ENCODE results near the gene ESRRA. TPM values are rescaled to one million over a fixed set of nuclear protein-coding genes. Genes with fewer than 3 reads are reported as not detected.
A peak's percentile ranks its signal among the peaks of the same experiment; 100 is the strongest.

The ESRRA gene
- total and polyA plus RNA-seq, 2 of the 13 experiments (the other 11 are each of a cell fraction or from before 2014, with no cell fraction given) = 18.1 to 36.3 TPM

- TF ChIP-seq HMGXB4 (CRISPR knock-in tag; IDR thresholded peaks at IDR 0.05; ENCODE audit: borderline replicate concordance in 1 of 2, low read depth in 1 of 2) (peak in 1 of 2 experiments; percentile 21; a peak in 2 of 4 replicates), ZIK1 (CRISPR knock-in tag; IDR thresholded peaks at IDR 0.05; ENCODE audit: borderline replicate concordance, low read depth) (no peak; the same call in 1 of the 2 replicates), SNAPC2 (CRISPR knock-in tag; IDR thresholded peaks at IDR 0.05) (peak; percentile 100), ZNF235 (CRISPR knock-in tag; IDR thresholded peaks at IDR 0.05; ENCODE audit: borderline replicate concordance) (peak; percentile 57; the same call in 1 of the 2 replicates), NCOA2 (CRISPR knock-in tag; IDR thresholded peaks at IDR 0.05) (no peak; the same call in 1 of the 2 replicates), BHLHE40 (IDR thresholded peaks at IDR 0.05; ENCODE audit: low read length) (peak; percentile 65), NKX3-1 (CRISPR knock-in tag; IDR thresholded peaks at IDR 0.05) (no peak), HNRNPL (IDR thresholded peaks at IDR 0.05; ENCODE audit: low read depth, low read length) (peak; percentile 67; the same call in 1 of the 2 replicates), JARID2 (CRISPR knock-in tag; IDR thresholded peaks at IDR 0.05; ENCODE audit: insufficient replicate concordance) (no peak), CBX5 (CRISPR knock-in tag; IDR thresholded peaks at IDR 0.05; ENCODE audit: borderline replicate concordance) (no peak), ZSCAN20 (CRISPR knock-in tag; IDR thresholded peaks at IDR 0.05; ENCODE audit: borderline replicate concordance) (no peak), MAFG (CRISPR knock-in tag; IDR thresholded peaks at IDR 0.05) (0 out of 2 replicates have a peak, but pooled peaks have one; percentile 45), SRSF9 (IDR thresholded peaks at IDR 0.05; ENCODE audit: borderline replicate concordance, insufficient read depth, low read depth, low read length, poor library complexity, severe bottlenecking) (no peak), ZNF615 (CRISPR knock-in tag; IDR thresholded peaks at IDR 0.05; ENCODE audit: borderline replicate concordance) (no peak), EZH2 (conservative IDR thresholded peaks at IDR 0.05; ENCODE audit: low read depth, low read length) (no peak), IRX3 (CRISPR knock-in tag; IDR thresholded peaks at IDR 0.05; ENCODE audit: borderline replicate concordance, low read depth) (no peak), THAP7 (CRISPR knock-in tag; IDR thresholded peaks at IDR 0.05) (peak; percentile 99), AHR (CRISPR knock-in tag; IDR thresholded peaks at IDR 0.05) (no peak), NR1H2 (CRISPR knock-in tag; IDR thresholded peaks at IDR 0.05; ENCODE audit: borderline replicate concordance, low read depth) (no peak), ZMYM2 (CRISPR knock-in tag; IDR thresholded peaks at IDR 0.05) (no peak), ZBTB10 (CRISPR knock-in tag; IDR thresholded peaks at IDR 0.05; ENCODE audit: borderline replicate concordance) (no peak), ZSCAN9 (CRISPR knock-in tag; IDR thresholded peaks at IDR 0.05; ENCODE audit: borderline replicate concordance) (no peak), TAF15 (IDR thresholded peaks at IDR 0.05; ENCODE audit: low read depth, low read length, poor library complexity, severe bottlenecking) (no peak), ZNF784 (CRISPR knock-in tag; IDR thresholded peaks at IDR 0.05; ENCODE audit: borderline replicate concordance) (peak; percentile 100)
Measured at GRCh38 chr11:64317325-64317960, 12.1 kb downstream of the ESRRA start, which contains the start of gene TRMT112 (continued).
